ENCODE data around the gene SUPT4H1.

Gene SUPT4H1

DNA sequence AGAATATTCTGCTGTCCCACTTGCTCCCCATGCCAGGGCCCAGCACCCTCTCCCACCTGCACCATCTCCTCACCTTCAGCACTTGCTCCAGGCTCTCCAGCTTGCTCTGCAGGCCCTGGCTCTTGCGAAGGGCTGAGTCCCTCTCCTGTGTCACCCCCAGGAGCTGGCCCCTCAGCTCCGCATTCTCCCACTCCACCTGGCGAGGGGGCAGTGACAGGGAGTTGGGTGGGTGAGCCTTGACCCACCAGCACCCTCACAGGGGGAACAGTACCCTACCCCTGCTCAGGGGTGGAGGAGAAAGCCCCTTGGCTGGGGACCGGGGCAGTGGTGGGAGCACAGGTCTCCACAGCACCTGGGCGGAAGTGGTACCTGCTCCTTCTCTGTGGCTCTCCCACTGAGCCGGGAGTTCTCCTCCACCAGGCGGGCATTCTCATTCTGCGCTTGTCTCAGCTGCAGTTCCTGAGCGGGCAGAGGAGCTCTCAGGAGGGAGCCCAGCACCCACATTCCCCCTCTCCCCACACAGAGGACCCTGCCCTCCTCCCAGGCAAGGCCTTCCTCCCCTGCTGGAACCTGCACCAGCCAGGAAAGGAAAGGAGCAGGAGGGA, 29.3 kb downstream of the SUPT4H1 start:
- Histone ChIP-seq H3K27ac (no peak overlapping the region), H3K9me3 (ENCODE audit: low read depth, low read length) (no peaks in the 10 kb centered on the region), H3K36me3 (ENCODE audit: insufficient read depth, low read length) (no peaks in the 10 kb centered on the region), H3K9ac (ENCODE audit: insufficient read length) (no peak overlapping the region), H3K4me3 (no peak overlapping the region)
- DNase-seq (ENCODE audit: low read depth, low spot score): no peak
- TF ChIP-seq FOXP2 (optimal IDR thresholded peaks at IDR 0.05; ENCODE audit: control extremely low read depth, extremely low read length, insufficient read depth) (no peak), POLR2AphosphoS5 (IDR thresholded peaks at IDR 0.05; ENCODE audit: borderline replicate concordance, low read depth, low read length) (no peak), EZH2 (IDR thresholded peaks at IDR 0.05) (no peak)

DNA sequence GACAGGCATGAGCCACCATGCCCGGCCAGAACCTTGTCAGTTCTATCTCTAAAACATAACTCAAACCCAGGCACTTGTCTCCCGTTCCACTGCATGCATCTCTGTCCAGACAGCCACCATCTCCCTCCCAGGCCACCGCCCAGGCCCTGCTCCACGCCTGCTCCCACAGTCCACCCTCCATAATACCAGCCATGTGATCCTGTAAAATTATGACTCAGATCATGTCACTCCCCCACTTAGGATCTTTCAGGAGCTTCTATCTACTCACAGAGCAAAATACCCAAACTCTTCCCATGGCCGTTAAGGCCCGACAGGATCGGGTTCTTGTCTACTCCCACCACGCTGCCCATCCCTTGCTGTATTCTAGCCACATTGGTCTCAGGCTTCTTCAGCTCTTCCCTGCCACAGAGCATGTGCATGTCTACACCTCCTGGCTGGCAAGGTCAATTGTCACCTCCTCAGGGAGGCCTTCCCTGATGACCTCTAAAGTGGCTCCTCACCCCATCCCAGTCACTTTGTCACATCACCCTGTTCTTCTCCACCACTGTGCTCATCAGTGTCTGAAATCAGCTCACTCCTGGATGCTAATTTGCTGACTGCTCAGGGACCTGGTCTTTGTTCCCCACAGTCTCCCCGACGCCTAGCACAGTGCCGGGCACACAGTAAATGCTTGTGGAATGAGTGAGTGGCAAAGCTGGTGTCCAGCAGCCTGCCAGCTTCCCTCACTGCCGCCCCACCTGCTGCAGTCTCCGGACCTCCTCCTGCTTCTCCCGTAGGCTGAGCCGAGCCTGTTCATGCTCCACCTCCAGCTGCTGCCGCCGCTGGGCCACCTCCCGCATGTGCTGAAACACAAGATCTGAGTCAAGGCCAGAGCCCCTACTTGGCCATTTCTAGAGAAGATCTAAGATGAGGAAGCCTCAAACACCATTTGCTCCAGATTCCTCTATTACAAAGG, 30.2 kb downstream of the SUPT4H1 start:
- TF ChIP-seq POLR2AphosphoS5 (IDR thresholded peaks at IDR 0.05; ENCODE audit: borderline replicate concordance, low read depth, low read length): no peak
- TF ChIP-seq FOXP2 (optimal IDR thresholded peaks at IDR 0.05; ENCODE audit: control extremely low read depth, extremely low read length, insufficient read depth): no peak
- TF ChIP-seq EZH2 (IDR thresholded peaks at IDR 0.05): no peak
- Histone ChIP-seq H3K27ac (no peak overlapping the region), H3K9ac (ENCODE audit: insufficient read length) (no peak overlapping the region), H3K9me3 (ENCODE audit: low read depth, low read length) (no peaks in the 10 kb centered on the region), H3K36me3 (ENCODE audit: insufficient read depth, low read length) (no peaks in the 10 kb centered on the region), H3K4me3 (no peak overlapping the region)
- no peak for DNase-seq (ENCODE audit: low read depth, low spot score)

DNA sequence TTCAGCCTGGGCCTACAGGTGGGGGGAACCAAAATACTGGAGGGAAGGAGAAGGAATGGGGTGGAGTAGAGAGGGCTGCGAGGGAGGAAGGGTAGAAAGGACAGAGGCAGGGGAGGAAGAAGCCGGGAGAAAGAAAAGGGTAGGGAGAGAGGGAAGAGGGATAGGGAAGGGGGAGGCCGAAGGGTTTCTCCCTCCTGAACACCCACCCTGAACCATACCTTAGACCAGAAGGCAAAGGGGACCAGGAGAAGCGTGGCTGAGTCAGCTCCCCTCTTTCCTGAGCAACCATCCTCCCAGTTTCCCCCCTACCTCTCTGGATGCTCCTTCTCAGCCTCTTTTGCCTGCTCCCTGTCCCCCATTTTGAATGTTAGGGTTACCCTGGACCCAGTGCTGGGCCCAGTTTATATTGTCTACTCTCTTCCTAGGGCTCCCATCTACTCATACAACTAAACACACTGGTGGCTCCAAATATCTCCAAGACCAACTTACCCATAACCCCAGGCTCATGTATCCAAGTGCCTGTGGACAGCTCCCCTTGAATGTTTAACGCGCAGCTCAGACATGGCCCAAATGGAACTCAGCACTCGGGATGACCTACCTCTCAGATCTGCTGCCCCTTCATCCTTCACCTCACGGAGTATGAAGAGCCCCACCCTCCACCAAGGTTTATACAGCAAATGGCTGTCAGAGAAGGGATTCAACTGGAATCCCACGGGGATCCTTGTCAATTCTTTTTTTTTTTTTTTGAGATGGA, 31.3 kb downstream of the SUPT4H1 start:
- no peaks in the 10 kb centered on the region for H3K36me3 ChIP-seq (ENCODE audit: insufficient read depth, low read length)
- no peaks in the 10 kb centered on the region for H3K9me3 ChIP-seq (ENCODE audit: low read depth, low read length)
- no peak overlapping the region for H3K9ac ChIP-seq (ENCODE audit: insufficient read length)
- H3K4me3 ChIP-seq: no peak overlapping the region
- no peak overlapping the region for H3K27ac ChIP-seq
- TF ChIP-seq EZH2 (IDR thresholded peaks at IDR 0.05) (no peak), POLR2AphosphoS5 (IDR thresholded peaks at IDR 0.05; ENCODE audit: borderline replicate concordance, low read depth, low read length) (no peak), FOXP2 (optimal IDR thresholded peaks at IDR 0.05; ENCODE audit: control extremely low read depth, extremely low read length, insufficient read depth) (no peak)
- no peak for DNase-seq (ENCODE audit: low read depth, low spot score)

DNA sequence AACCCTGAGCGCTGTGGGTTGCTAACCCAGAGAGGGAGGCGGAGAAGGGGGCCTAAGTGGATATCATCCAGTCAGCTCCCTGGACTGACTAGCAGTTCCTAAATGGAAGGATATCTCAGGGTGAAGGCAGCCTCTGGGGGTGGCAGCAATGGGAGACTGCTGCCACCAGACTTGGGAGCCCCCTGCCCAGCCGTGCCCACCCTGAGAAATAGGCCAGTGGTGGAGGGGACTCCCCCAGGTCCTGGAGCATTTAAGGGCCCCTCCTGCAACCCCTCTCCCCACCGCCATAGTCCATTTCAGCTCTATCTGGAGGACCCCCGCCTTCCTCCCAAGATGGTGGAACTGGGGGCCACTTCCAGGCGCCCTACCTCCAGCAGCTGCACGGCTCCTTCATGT, 31.8 kb downstream of the SUPT4H1 start:
- Histone ChIP-seq H3K9ac (ENCODE audit: insufficient read length) (no peak overlapping the region), H3K9me3 (ENCODE audit: low read depth, low read length) (no peaks in the 10 kb centered on the region), H3K4me3 (no peak overlapping the region), H3K27ac (no peak overlapping the region), H3K36me3 (ENCODE audit: insufficient read depth, low read length) (no peaks in the 10 kb centered on the region)
- TF ChIP-seq POLR2AphosphoS5 (IDR thresholded peaks at IDR 0.05; ENCODE audit: borderline replicate concordance, low read depth, low read length) (no peak), FOXP2 (optimal IDR thresholded peaks at IDR 0.05; ENCODE audit: control extremely low read depth, extremely low read length, insufficient read depth) (no peak), EZH2 (IDR thresholded peaks at IDR 0.05) (no peak)
- DNase-seq (ENCODE audit: low read depth, low spot score): no peak

DNA sequence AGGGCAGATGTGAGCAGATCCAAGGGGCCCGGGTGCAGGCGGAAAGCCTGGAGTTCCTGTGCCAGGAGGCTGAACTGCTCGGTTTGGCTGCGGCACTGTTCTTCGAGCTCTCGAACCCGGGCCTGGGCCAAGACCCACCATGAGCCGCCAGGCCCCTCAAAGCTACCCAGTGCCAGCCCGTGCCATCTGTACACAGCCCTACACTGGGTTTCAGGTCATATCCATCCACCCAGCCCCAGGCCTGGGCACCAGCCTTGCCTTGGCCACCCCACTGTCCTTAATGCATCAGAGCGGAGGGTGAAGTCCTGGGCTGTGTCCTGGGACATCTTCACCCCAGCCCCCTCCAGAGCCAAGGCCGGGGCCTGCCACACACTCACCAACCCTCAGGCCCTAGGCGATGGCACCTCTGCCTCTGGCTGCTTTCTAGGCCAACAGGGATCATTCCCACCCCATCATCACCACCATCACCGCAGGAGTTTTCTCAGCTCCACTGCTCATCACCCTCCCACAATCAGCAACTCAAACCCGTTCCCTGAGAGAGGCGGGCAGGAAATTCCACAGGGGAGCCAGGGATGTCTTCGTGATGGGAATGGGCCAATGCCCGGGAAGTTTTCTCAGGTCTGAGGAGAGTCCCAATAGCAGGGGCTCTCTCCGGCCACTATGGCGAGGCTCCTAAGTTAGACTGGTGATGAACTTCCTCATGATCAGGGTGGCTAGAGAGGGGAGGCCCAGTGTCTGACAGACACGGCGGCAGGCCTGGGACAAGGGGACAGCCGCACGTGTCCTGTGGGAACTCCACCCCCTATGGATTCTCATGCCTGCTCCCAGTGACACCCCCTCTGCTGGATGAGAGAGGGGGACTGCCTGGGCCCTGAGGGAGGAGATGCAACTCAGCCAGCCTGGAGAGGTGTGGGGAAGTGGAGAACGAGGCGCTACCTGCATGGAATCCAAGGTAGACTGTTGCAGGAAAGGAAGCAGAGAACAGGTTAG, 32.5 kb downstream of the SUPT4H1 start:
- TF ChIP-seq EZH2 (IDR thresholded peaks at IDR 0.05) (no peak), FOXP2 (optimal IDR thresholded peaks at IDR 0.05; ENCODE audit: control extremely low read depth, extremely low read length, insufficient read depth) (no peak), POLR2AphosphoS5 (IDR thresholded peaks at IDR 0.05; ENCODE audit: borderline replicate concordance, low read depth, low read length) (no peak)
- no peak overlapping the region for H3K9ac ChIP-seq (ENCODE audit: insufficient read length)
- no peak overlapping the region for H3K4me3 ChIP-seq
- DNase-seq (ENCODE audit: low read depth, low spot score): no peak
- no peak overlapping the region for H3K27ac ChIP-seq
- H3K9me3 ChIP-seq (ENCODE audit: low read depth, low read length): no peaks in the 10 kb centered on the region
- H3K36me3 ChIP-seq (ENCODE audit: insufficient read depth, low read length): no peaks in the 10 kb centered on the region

DNA sequence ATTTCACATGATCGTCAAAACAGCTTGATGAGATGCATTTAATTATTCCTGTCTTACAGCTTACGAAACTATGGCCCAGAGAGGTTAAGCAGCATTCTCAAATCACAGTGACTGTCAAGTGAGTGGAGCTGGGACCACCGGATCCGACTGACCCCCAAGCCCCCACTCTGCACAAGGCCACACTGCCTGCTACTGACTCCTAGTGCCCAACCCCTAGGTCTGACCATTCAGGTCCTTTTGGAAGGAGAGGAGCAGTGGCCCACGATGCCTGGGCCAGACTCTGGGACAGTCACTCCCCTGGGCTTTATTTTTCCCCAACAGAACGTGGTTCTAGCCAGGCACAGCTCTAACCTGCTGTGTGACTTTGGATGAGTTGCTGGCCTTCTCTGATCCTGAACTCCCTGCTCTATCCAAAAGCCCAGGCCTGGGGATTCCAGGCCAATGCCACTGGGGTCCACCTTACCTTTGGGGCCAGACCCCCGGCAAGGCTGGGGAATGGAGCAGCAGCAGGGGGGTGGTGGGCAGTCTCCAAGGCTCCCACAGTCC, 33.3 kb downstream of the SUPT4H1 start:
- Histone ChIP-seq H3K27ac (no peak overlapping the region), H3K9ac (ENCODE audit: insufficient read length) (no peak overlapping the region), H3K36me3 (ENCODE audit: insufficient read depth, low read length) (no peaks in the 10 kb centered on the region), H3K9me3 (ENCODE audit: low read depth, low read length) (no peaks in the 10 kb centered on the region), H3K4me3 (no peak overlapping the region)
- TF ChIP-seq EZH2 (IDR thresholded peaks at IDR 0.05) (no peak), FOXP2 (optimal IDR thresholded peaks at IDR 0.05; ENCODE audit: control extremely low read depth, extremely low read length, insufficient read depth) (no peak), POLR2AphosphoS5 (IDR thresholded peaks at IDR 0.05; ENCODE audit: borderline replicate concordance, low read depth, low read length) (no peak)
- DNase-seq (ENCODE audit: low read depth, low spot score): no peak

DNA sequence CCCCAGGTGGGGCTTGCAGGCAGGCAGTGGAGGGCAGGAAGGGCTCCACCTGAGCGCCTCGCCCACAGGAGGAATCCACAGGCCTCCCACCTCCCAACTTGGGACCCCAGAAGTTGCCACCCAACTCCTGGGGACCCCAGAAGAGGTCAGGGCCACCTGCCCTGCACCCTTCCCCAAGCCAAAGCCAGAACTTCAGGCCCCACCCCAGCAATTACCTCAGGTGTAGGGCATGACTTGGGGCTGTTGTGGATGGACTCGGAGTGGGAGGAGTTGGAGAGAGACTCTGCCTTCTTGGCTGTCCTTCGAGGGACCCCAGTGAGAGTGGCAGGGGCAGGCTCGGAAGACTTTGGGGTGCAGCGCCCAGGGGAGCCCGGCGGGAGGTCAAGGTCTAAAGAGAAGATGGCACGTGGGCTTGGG, 33.9 kb downstream of the SUPT4H1 start:
- no peak for DNase-seq (ENCODE audit: low read depth, low spot score)
- H3K9me3 ChIP-seq (ENCODE audit: low read depth, low read length): no peaks in the 10 kb centered on the region
- no peak overlapping the region for H3K27ac ChIP-seq
- H3K9ac ChIP-seq (ENCODE audit: insufficient read length): no peak overlapping the region
- TF ChIP-seq POLR2AphosphoS5 (IDR thresholded peaks at IDR 0.05; ENCODE audit: borderline replicate concordance, low read depth, low read length): no peak
- TF ChIP-seq FOXP2 (optimal IDR thresholded peaks at IDR 0.05; ENCODE audit: control extremely low read depth, extremely low read length, insufficient read depth): no peak
- no peak for TF ChIP-seq EZH2 (IDR thresholded peaks at IDR 0.05)
- no peak overlapping the region for H3K4me3 ChIP-seq
- no peaks in the 10 kb centered on the region for H3K36me3 ChIP-seq (ENCODE audit: insufficient read depth, low read length)
